ENCODE measurements around the gene C3orf20. TPM values are rescaled to one million over a fixed set of nuclear protein-coding genes. Genes with fewer than 3 reads are reported as not detected.

Gene C3orf20
- total RNA-seq: under 1 TPM in 1 of 2 experiments, not detected in 1; 0.08 TPM

GRCh38 chr3:14674841-14675240, at the start of gene C3orf20:
Gene C3orf20, plus strand, starts transcription at chr3:14675141. Its CDS starts 7,573 bp downstream, at chr3:14682714.
- POLR2A ChIA-PET: no interaction called here
- CTCF ChIA-PET: interaction anchor here (1.8 kb wide), 1 partner anchor 246 kb away, joined by 8 read pairs; no protein-coding TSS in a partner anchor

- POLR2A ChIA-PET: no interaction called here
- CTCF ChIA-PET: no interaction called here
Observed at GRCh38 chr3:14625443-14625842, 49.5 kb upstream of the C3orf20 start.

GRCh38 chr3:14627815-14628214, 47.1 kb upstream of the C3orf20 start:
- ChIA-PET CTCF (no interaction called here), POLR2A (no interaction called here)

GRCh38 chr3:14628406-14628805, 46.5 kb upstream of the C3orf20 start:
- ChIA-PET CTCF (no interaction called here), POLR2A (no interaction called here)

GRCh38 chr3:14630404-14631100, 44.4 kb upstream of the C3orf20 start:
- CTCF ChIA-PET: no interaction called here
- POLR2A ChIA-PET: no interaction called here

GRCh38 chr3:14631101-14631497, 43.8 kb upstream of the C3orf20 start:
- POLR2A ChIA-PET: no interaction called here
- CTCF ChIA-PET: interaction anchor here (1.3 kb wide), 1 partner anchor 290 kb away, joined by 6 read pairs; no protein-coding TSS in a partner anchor

- ChIA-PET POLR2A (no interaction called here), CTCF (interaction anchor here (0.6 to 1.3 kb wide), 2 partner anchors 270 to 289 kb away, joined by 4 to 6 read pairs; no protein-coding TSS in a partner anchor)
Observed at GRCh38 chr3:14631687-14632441, 43.1 kb upstream of the C3orf20 start.

- CTCF ChIA-PET: interaction anchor here (0.6 to 1.3 kb wide), 2 partner anchors 269 to 288 kb away, joined by 4 to 6 read pairs; no protein-coding TSS in a partner anchor
- POLR2A ChIA-PET: no interaction called here
Observed at GRCh38 chr3:14632442-14632930, 42.5 kb upstream of the C3orf20 start.

- POLR2A ChIA-PET: no interaction called here
- CTCF ChIA-PET: no interaction called here
Observed at GRCh38 chr3:14633417-14633816, 41.5 kb upstream of the C3orf20 start.

- ChIA-PET CTCF (interaction anchor here (1.0 kb wide), 1 partner anchor 287 kb away, joined by 3 read pairs; no protein-coding TSS in a partner anchor), POLR2A (no interaction called here)
Observed at GRCh38 chr3:14633819-14634424, 41.0 kb upstream of the C3orf20 start.

GRCh38 chr3:14634763-14635400, 40.1 kb upstream of the C3orf20 start:
- ChIA-PET CTCF (interaction anchor here (1.0 kb wide), 1 partner anchor 286 kb away, joined by 3 read pairs; no protein-coding TSS in a partner anchor), POLR2A (no interaction called here)

GRCh38 chr3:14636496-14637087, 38.3 kb upstream of the C3orf20 start:
- POLR2A ChIA-PET: no interaction called here
- CTCF ChIA-PET: no interaction called here

- ChIA-PET CTCF (interaction anchor here (0.6 kb wide), 1 partner anchor 995 kb away, joined by 3 read pairs; no protein-coding TSS in a partner anchor), POLR2A (no interaction called here)
Observed at GRCh38 chr3:14640157-14640562, 34.8 kb upstream of the C3orf20 start.

GRCh38 chr3:14640734-14641133, 34.2 kb upstream of the C3orf20 start:
- CTCF ChIA-PET: no interaction called here
- POLR2A ChIA-PET: no interaction called here

- POLR2A ChIA-PET: no interaction called here
- CTCF ChIA-PET: no interaction called here
Observed at GRCh38 chr3:14641346-14641745, 33.6 kb upstream of the C3orf20 start.

- CTCF ChIA-PET: no interaction called here
- POLR2A ChIA-PET: no interaction called here
Observed at GRCh38 chr3:14645453-14645852, 29.5 kb upstream of the C3orf20 start.

GRCh38 chr3:14646131-14646573, 28.8 kb upstream of the C3orf20 start:
- ChIA-PET CTCF (no interaction called here), POLR2A (no interaction called here)

GRCh38 chr3:14646589-14647413, 28.1 kb upstream of the C3orf20 start:
- ChIA-PET CTCF (no interaction called here), POLR2A (no interaction called here)
